ENCODE data around the gene FCGBP. TPM values are rescaled to one million over a fixed set of nuclear protein-coding genes. Genes with fewer than 3 reads are reported as not detected.
"Not testable (repeated sequence)": the region's sequence is repeated elsewhere in the genome, so short reads cannot be mapped to it uniquely, and the experiment has no call there.

Gene FCGBP
- total RNA-seq, 1 donor from 2014 or later, result 5.7 TPM

- H3K27me3 ChIP-seq (ENCODE audit: control insufficient read depth in 3 of 3, insufficient read depth in 3 of 3, low read length in 3 of 3), result peaks cover 28 to 42% (median 33%) of the 10 kb centered on the region in 3 donors
These were observed 20.6 kb downstream of the FCGBP start for GRCh38 chr19:39913682-39914333.

GRCh38 chr19:39908803-39909202, 25.6 kb downstream of the FCGBP start:
- H3K4me3 ChIP-seq (ENCODE audit: low read length in 3 of 3), result no peak overlapping the region
- H3K9me3 ChIP-seq (ENCODE audit: control insufficient read depth in 3 of 3, low read length in 3 of 3), result no peaks in the 10 kb centered on the region
- H3K27me3 ChIP-seq (ENCODE audit: control insufficient read depth in 3 of 3, insufficient read depth in 3 of 3, low read length in 3 of 3), result peaks cover 0 to 4% (median 0%) of the 10 kb centered on the region in 3 donors
- H3K27ac ChIP-seq (ENCODE audit: low read depth, low read length), result no peak overlapping the region
- no peak overlapping the region for H3K9ac ChIP-seq (ENCODE audit: low read depth in 1 of 3, low read length in 3 of 3)
- H3K4me1 ChIP-seq (ENCODE audit: control insufficient read depth in 3 of 3, insufficient read depth in 3 of 3, low read length in 3 of 3), result no peaks in the 10 kb centered on the region
- no peaks in the 10 kb centered on the region for H3K36me3 ChIP-seq (ENCODE audit: control insufficient read depth in 3 of 3, insufficient read depth in 3 of 3, low read length in 3 of 3)

More at GRCh38 chr19:39913682-39914333, 20.6 kb downstream of the FCGBP start:
- Histone ChIP-seq H3K4me1 (ENCODE audit: control insufficient read depth in 3 of 3, insufficient read depth in 3 of 3, low read length in 3 of 3) (no peaks in the 10 kb centered on the region), H3K36me3 (ENCODE audit: control insufficient read depth in 3 of 3, insufficient read depth in 3 of 3, low read length in 3 of 3) (no peaks in the 10 kb centered on the region), H3K9ac (ENCODE audit: low read depth in 1 of 3, low read length in 3 of 3) (no peak overlapping the region), H3K9me3 (ENCODE audit: control insufficient read depth in 3 of 3, low read length in 3 of 3) (no peaks in the 10 kb centered on the region), H3K27ac (ENCODE audit: low read depth, low read length) (no peak overlapping the region), H3K4me3 (ENCODE audit: low read length in 3 of 3) (no peak overlapping the region)

GRCh38 chr19:39906820-39907611, 27.4 kb downstream of the FCGBP start:
- Histone ChIP-seq H3K4me1 (ENCODE audit: control insufficient read depth in 3 of 3, insufficient read depth in 3 of 3, low read length in 3 of 3) (no peaks in the 10 kb centered on the region), H3K36me3 (ENCODE audit: control insufficient read depth in 3 of 3, insufficient read depth in 3 of 3, low read length in 3 of 3) (no peaks in the 10 kb centered on the region), H3K9ac (ENCODE audit: low read depth in 1 of 3, low read length in 3 of 3) (no peak overlapping the region), H3K4me3 (ENCODE audit: low read length in 3 of 3) (no peak overlapping the region), H3K27me3 (ENCODE audit: control insufficient read depth in 3 of 3, insufficient read depth in 3 of 3, low read length in 3 of 3) (no peaks in the 10 kb centered on the region), H3K27ac (ENCODE audit: low read depth, low read length) (no peak overlapping the region), H3K9me3 (ENCODE audit: control insufficient read depth in 3 of 3, low read length in 3 of 3) (no peaks in the 10 kb centered on the region)

- H3K4me3 ChIP-seq (ENCODE audit: low read length in 3 of 3), result no peak overlapping the region
- H3K9me3 ChIP-seq (ENCODE audit: control insufficient read depth in 3 of 3, low read length in 3 of 3), result no peaks in the 10 kb centered on the region
- H3K9ac ChIP-seq (ENCODE audit: low read depth in 1 of 3, low read length in 3 of 3), result no peak overlapping the region
- H3K4me1 ChIP-seq (ENCODE audit: control insufficient read depth in 3 of 3, insufficient read depth in 3 of 3, low read length in 3 of 3), result no peaks in the 10 kb centered on the region
- H3K27me3 ChIP-seq (ENCODE audit: control insufficient read depth in 3 of 3, insufficient read depth in 3 of 3, low read length in 3 of 3), result no peaks in the 10 kb centered on the region
- no peak overlapping the region for H3K27ac ChIP-seq (ENCODE audit: low read depth, low read length)
- no peaks in the 10 kb centered on the region for H3K36me3 ChIP-seq (ENCODE audit: control insufficient read depth in 3 of 3, insufficient read depth in 3 of 3, low read length in 3 of 3)
These were observed 28.2 kb downstream of the FCGBP start for GRCh38 chr19:39906283-39906682.

- not testable (repeated sequence) for H3K27me3 ChIP-seq (ENCODE audit: control insufficient read depth in 3 of 3, insufficient read depth in 3 of 3, low read length in 3 of 3); H3K36me3 ChIP-seq (ENCODE audit: control insufficient read depth in 3 of 3, insufficient read depth in 3 of 3, low read length in 3 of 3); H3K4me3 ChIP-seq (ENCODE audit: low read length in 3 of 3); H3K4me1 ChIP-seq (ENCODE audit: control insufficient read depth in 3 of 3, insufficient read depth in 3 of 3, low read length in 3 of 3); H3K27ac ChIP-seq (ENCODE audit: low read depth, low read length); H3K9ac ChIP-seq (ENCODE audit: low read depth in 1 of 3, low read length in 3 of 3); H3K9me3 ChIP-seq (ENCODE audit: control insufficient read depth in 3 of 3, low read length in 3 of 3)
These were observed 30.8 kb downstream of the FCGBP start for GRCh38 chr19:39903486-39904091.

GRCh38 chr19:39902326-39902725, 32.1 kb downstream of the FCGBP start:
- not testable (repeated sequence) for H3K36me3 ChIP-seq (ENCODE audit: control insufficient read depth in 3 of 3, insufficient read depth in 3 of 3, low read length in 3 of 3); H3K4me3 ChIP-seq (ENCODE audit: low read length in 3 of 3); H3K27me3 ChIP-seq (ENCODE audit: control insufficient read depth in 3 of 3, insufficient read depth in 3 of 3, low read length in 3 of 3); H3K9ac ChIP-seq (ENCODE audit: low read depth in 1 of 3, low read length in 3 of 3); H3K9me3 ChIP-seq (ENCODE audit: control insufficient read depth in 3 of 3, low read length in 3 of 3); H3K27ac ChIP-seq (ENCODE audit: low read depth, low read length); H3K4me1 ChIP-seq (ENCODE audit: control insufficient read depth in 3 of 3, insufficient read depth in 3 of 3, low read length in 3 of 3)

- not testable (repeated sequence) for H3K9ac ChIP-seq (ENCODE audit: low read depth in 1 of 3, low read length in 3 of 3); H3K27me3 ChIP-seq (ENCODE audit: control insufficient read depth in 3 of 3, insufficient read depth in 3 of 3, low read length in 3 of 3); H3K36me3 ChIP-seq (ENCODE audit: control insufficient read depth in 3 of 3, insufficient read depth in 3 of 3, low read length in 3 of 3); H3K4me1 ChIP-seq (ENCODE audit: control insufficient read depth in 3 of 3, insufficient read depth in 3 of 3, low read length in 3 of 3); H3K4me3 ChIP-seq (ENCODE audit: low read length in 3 of 3); H3K27ac ChIP-seq (ENCODE audit: low read depth, low read length); H3K9me3 ChIP-seq (ENCODE audit: control insufficient read depth in 3 of 3, low read length in 3 of 3)
These were observed 32.8 kb downstream of the FCGBP start for GRCh38 chr19:39901681-39902080.

GRCh38 chr19:39898858-39899257, 35.6 kb downstream of the FCGBP start:
- not testable (repeated sequence) for H3K4me1 ChIP-seq (ENCODE audit: control insufficient read depth in 3 of 3, insufficient read depth in 3 of 3, low read length in 3 of 3); H3K4me3 ChIP-seq (ENCODE audit: low read length in 3 of 3); H3K9ac ChIP-seq (ENCODE audit: low read depth in 1 of 3, low read length in 3 of 3); H3K27ac ChIP-seq (ENCODE audit: low read depth, low read length); H3K27me3 ChIP-seq (ENCODE audit: control insufficient read depth in 3 of 3, insufficient read depth in 3 of 3, low read length in 3 of 3); H3K9me3 ChIP-seq (ENCODE audit: control insufficient read depth in 3 of 3, low read length in 3 of 3); H3K36me3 ChIP-seq (ENCODE audit: control insufficient read depth in 3 of 3, insufficient read depth in 3 of 3, low read length in 3 of 3)

- H3K27me3 ChIP-seq (ENCODE audit: control insufficient read depth in 3 of 3, insufficient read depth in 3 of 3, low read length in 3 of 3); H3K4me3 ChIP-seq (ENCODE audit: low read length in 3 of 3); H3K36me3 ChIP-seq (ENCODE audit: control insufficient read depth in 3 of 3, insufficient read depth in 3 of 3, low read length in 3 of 3); H3K4me1 ChIP-seq (ENCODE audit: control insufficient read depth in 3 of 3, insufficient read depth in 3 of 3, low read length in 3 of 3); H3K27ac ChIP-seq (ENCODE audit: low read depth, low read length); H3K9me3 ChIP-seq (ENCODE audit: control insufficient read depth in 3 of 3, low read length in 3 of 3); H3K9ac ChIP-seq (ENCODE audit: low read depth in 1 of 3, low read length in 3 of 3): not testable (repeated sequence)
These were observed 36.8 kb downstream of the FCGBP start for GRCh38 chr19:39897511-39898245.

- peaks cover 14 to 19% (median 14%) of the 10 kb centered on the region in 3 donors for H3K27me3 ChIP-seq (ENCODE audit: control insufficient read depth in 3 of 3, insufficient read depth in 3 of 3, low read length in 3 of 3)
- not testable (repeated sequence) for H3K4me1 ChIP-seq (ENCODE audit: control insufficient read depth in 3 of 3, insufficient read depth in 3 of 3, low read length in 3 of 3); H3K4me3 ChIP-seq (ENCODE audit: low read length in 3 of 3); H3K27ac ChIP-seq (ENCODE audit: low read depth, low read length); H3K9me3 ChIP-seq (ENCODE audit: control insufficient read depth in 3 of 3, low read length in 3 of 3); H3K9ac ChIP-seq (ENCODE audit: low read depth in 1 of 3, low read length in 3 of 3); H3K36me3 ChIP-seq (ENCODE audit: control insufficient read depth in 3 of 3, insufficient read depth in 3 of 3, low read length in 3 of 3)
These were observed 39.3 kb downstream of the FCGBP start for GRCh38 chr19:39895096-39895495.
